ENCODE results near the gene CEACAM4. TPM values are rescaled to one million over a fixed set of nuclear protein-coding genes. Genes with fewer than 3 reads are reported as not detected.

Gene CEACAM4
- total RNA-seq, 6 donors from 2014 or later: 1.7 to 8.6 (median 5.0) TPM

- no peak for TF ChIP-seq EP300 (IDR thresholded peaks at IDR 0.05)
- H3K9me3 ChIP-seq: no peaks in the 10 kb centered on the region
- no peak overlapping the region for H3K4me3 ChIP-seq
- no peaks in the 10 kb centered on the region for H3K4me1 ChIP-seq
- ATAC-seq (ENCODE audit: low FRiP score in 2 of 2) (no peak), DNase-seq (no peak)
- H3K27ac ChIP-seq: no peak overlapping the region
- no peaks in the 10 kb centered on the region for H3K27me3 ChIP-seq
- no peaks in the 10 kb centered on the region for H3K36me3 ChIP-seq
- WGBS, 2 donors: 43% methylated on average over 6 of the region's 6 CpGs
These were observed 38.2 kb downstream of the CEACAM4 start for GRCh38 chr19:41588497-41589209.

- TF ChIP-seq EP300 (IDR thresholded peaks at IDR 0.05) (no peak), POLR2A (IDR thresholded peaks at IDR 0.05) (no peak), CTCF (IDR thresholded peaks at IDR 0.05) (no peak), POLR2AphosphoS5 (IDR thresholded peaks at IDR 0.05) (no peak)
- Histone ChIP-seq H3K27me3 (no peaks in the 10 kb centered on the region), H3K27ac (no peak overlapping the region), H3K36me3 (no peaks in the 10 kb centered on the region), H3K4me1 (no peaks in the 10 kb centered on the region), H3K4me3 (no peak overlapping the region), H3K9me3 (peaks cover 0 to 2% (median 0%) of the 10 kb centered on the region in 4 donors)
- 80 to 86% methylated on average over 4 of the region's 4 CpGs for WGBS, 2 donors
- DNase-seq: no peak
- no peak for ATAC-seq (ENCODE audit: low FRiP score in 2 of 2)
These were observed 39.0 kb downstream of the CEACAM4 start for GRCh38 chr19:41587838-41588210.

GRCh38 chr19:41587101-41587837 lies 39.6 kb downstream of the CEACAM4 start:
- Histone ChIP-seq H3K9me3 (peaks cover 0 to 7% (median 5%) of the 10 kb centered on the region in 4 donors), H3K4me1 (no peaks in the 10 kb centered on the region), H3K36me3 (no peaks in the 10 kb centered on the region), H3K27ac (no peak overlapping the region), H3K4me3 (no peak overlapping the region), H3K27me3 (no peaks in the 10 kb centered on the region)
- DNase-seq (peak in 1 of 2 donors; percentile 21), ATAC-seq (ENCODE audit: low FRiP score in 2 of 2) (no peak)
- TF ChIP-seq CTCF (IDR thresholded peaks at IDR 0.05) (no peak), POLR2A (IDR thresholded peaks at IDR 0.05) (no peak), POLR2AphosphoS5 (IDR thresholded peaks at IDR 0.05) (no peak), EP300 (IDR thresholded peaks at IDR 0.05) (no peak)
- 70 to 87% methylated on average over 7 to 9 of the region's 9 CpGs for WGBS, 2 donors

- peaks cover 0 to 17% (median 16%) of the 10 kb centered on the region in 4 donors for H3K9me3 ChIP-seq
- DNase-seq (no peak), ATAC-seq (ENCODE audit: low FRiP score in 2 of 2) (no peak)
- H3K27ac ChIP-seq: no peak overlapping the region
- H3K27me3 ChIP-seq: no peaks in the 10 kb centered on the region
- no peak overlapping the region for H3K4me3 ChIP-seq
- TF ChIP-seq CTCF (IDR thresholded peaks at IDR 0.05) (no peak), EP300 (IDR thresholded peaks at IDR 0.05) (no peak), POLR2A (IDR thresholded peaks at IDR 0.05) (no peak), POLR2AphosphoS5 (IDR thresholded peaks at IDR 0.05) (no peak)
- no peaks in the 10 kb centered on the region for H3K4me1 ChIP-seq
- peaks cover 0 to 3% (median 0%) of the 10 kb centered on the region in 4 donors for H3K36me3 ChIP-seq
These were observed 40.8 kb downstream of the CEACAM4 start for GRCh38 chr19:41586064-41586463.

GRCh38 chr19:41584931-41585330 lies 41.9 kb downstream of the CEACAM4 start:
- 80% methylated on average over 1 of the region's 1 CpG; no CpG with 5 or more reads in 1 of the 2 donors for WGBS, 2 donors
- H3K36me3 ChIP-seq: peaks cover 0 to 7% (median 0%) of the 10 kb centered on the region in 4 donors
- no peaks in the 10 kb centered on the region for H3K4me1 ChIP-seq
- peaks cover 0 to 21% (median 18%) of the 10 kb centered on the region in 4 donors for H3K9me3 ChIP-seq
- ATAC-seq (ENCODE audit: low FRiP score in 2 of 2) (no peak), DNase-seq (no peak)
- H3K27me3 ChIP-seq: no peaks in the 10 kb centered on the region
- TF ChIP-seq POLR2A (IDR thresholded peaks at IDR 0.05): no peak
- TF ChIP-seq EP300 (IDR thresholded peaks at IDR 0.05): no peak
- TF ChIP-seq CTCF (IDR thresholded peaks at IDR 0.05): no peak
- no peak for TF ChIP-seq POLR2AphosphoS5 (IDR thresholded peaks at IDR 0.05)
- no peak overlapping the region for H3K4me3 ChIP-seq
- H3K27ac ChIP-seq: no peak overlapping the region

All from upper lobe of left lung (tissue), 6 donors.